Measurements from ENCODE around the gene FGF23. TPM values are rescaled to one million over a fixed set of nuclear protein-coding genes. Genes with fewer than 3 reads are reported as not detected.

The FGF23 gene
- polyA plus RNA-seq, 1 donor from 2014 or later, result not detected

GRCh38 chr12:4383304-4383865, 3.9 kb upstream of the FGF23 start:
- Histone ChIP-seq H2AFZ (ENCODE audit: low read depth, low read length) (no peak overlapping the region), H3K27me3 (ENCODE audit: insufficient read depth, low read depth, low read length) (no peaks in the 10 kb centered on the region), H3K9me3 (ENCODE audit: low read length) (no peaks in the 10 kb centered on the region), H3K4me2 (ENCODE audit: low read length) (no peak overlapping the region), H3K9me2 (ENCODE audit: insufficient read depth, low read length) (no peaks in the 10 kb centered on the region), H3K9ac (ENCODE audit: low read length) (no peak overlapping the region), H3K27ac (ENCODE audit: low read length) (no peak overlapping the region), H4K20me1 (ENCODE audit: insufficient read depth) (no peaks in the 10 kb centered on the region), H3K79me2 (replicated peaks; ENCODE audit: insufficient read depth, low read length) (no peaks in the 10 kb centered on the region), H3F3A (ENCODE audit: insufficient read depth, low read length, poor library complexity, severe bottlenecking) (no peaks in the 10 kb centered on the region), H3K36me3 (ENCODE audit: insufficient read depth, low read length) (no peaks in the 10 kb centered on the region), H3K4me3 (ENCODE audit: low read length) (no peak overlapping the region)
- no peak for TF ChIP-seq REST (IDR thresholded peaks at IDR 0.05; ENCODE audit: borderline replicate concordance)
- TF ChIP-seq TAF1 (IDR thresholded peaks at IDR 0.05; ENCODE audit: low read depth), result no peak
- TF ChIP-seq POLR2AphosphoS5 (IDR thresholded peaks at IDR 0.05), result no peak
- TF ChIP-seq EP300 (conservative IDR thresholded peaks at IDR 0.05; ENCODE audit: poor library complexity, severe bottlenecking), result no peak
- TF ChIP-seq SMC3 (conservative IDR thresholded peaks at IDR 0.05; ENCODE audit: poor library complexity), result no peak
- TF ChIP-seq CTCF (IDR thresholded peaks at IDR 0.05; ENCODE audit: poor library complexity, severe bottlenecking), result no peak
- no peak for TF ChIP-seq RAD21 (conservative IDR thresholded peaks at IDR 0.05)
- no peak for TF ChIP-seq EZH2 (IDR thresholded peaks at IDR 0.05; ENCODE audit: borderline replicate concordance, insufficient read depth, low read length, poor library complexity, severe bottlenecking)
- TF ChIP-seq MXI1 (conservative IDR thresholded peaks at IDR 0.05; ENCODE audit: poor library complexity, severe bottlenecking), result no peak

- no peaks in the 10 kb centered on the region for H3K9me2 ChIP-seq (ENCODE audit: insufficient read depth, low read length)
- TF ChIP-seq EP300 (conservative IDR thresholded peaks at IDR 0.05; ENCODE audit: poor library complexity, severe bottlenecking) (no peak), SMC3 (conservative IDR thresholded peaks at IDR 0.05; ENCODE audit: poor library complexity) (no peak), EZH2 (IDR thresholded peaks at IDR 0.05; ENCODE audit: borderline replicate concordance, insufficient read depth, low read length, poor library complexity, severe bottlenecking) (no peak), POLR2AphosphoS5 (IDR thresholded peaks at IDR 0.05) (no peak), RAD21 (conservative IDR thresholded peaks at IDR 0.05) (no peak), REST (IDR thresholded peaks at IDR 0.05; ENCODE audit: borderline replicate concordance) (no peak), TAF1 (IDR thresholded peaks at IDR 0.05; ENCODE audit: low read depth) (no peak), CTCF (IDR thresholded peaks at IDR 0.05; ENCODE audit: poor library complexity, severe bottlenecking) (no peak), MXI1 (conservative IDR thresholded peaks at IDR 0.05; ENCODE audit: poor library complexity, severe bottlenecking) (no peak)
- no peak overlapping the region for H2AFZ ChIP-seq (ENCODE audit: low read depth, low read length)
- H3K79me2 ChIP-seq (replicated peaks; ENCODE audit: insufficient read depth, low read length), result no peaks in the 10 kb centered on the region
- H3K9me3 ChIP-seq (ENCODE audit: low read length), result no peaks in the 10 kb centered on the region
- H3K4me2 ChIP-seq (ENCODE audit: low read length), result no peak overlapping the region
- H3F3A ChIP-seq (ENCODE audit: insufficient read depth, low read length, poor library complexity, severe bottlenecking), result no peaks in the 10 kb centered on the region
- no peaks in the 10 kb centered on the region for H3K27me3 ChIP-seq (ENCODE audit: insufficient read depth, low read depth, low read length)
- H3K4me3 ChIP-seq (ENCODE audit: low read length), result no peak overlapping the region
- no peak overlapping the region for H3K9ac ChIP-seq (ENCODE audit: low read length)
- H4K20me1 ChIP-seq (ENCODE audit: insufficient read depth), result no peaks in the 10 kb centered on the region
- no peak overlapping the region for H3K27ac ChIP-seq (ENCODE audit: low read length)
- no peaks in the 10 kb centered on the region for H3K36me3 ChIP-seq (ENCODE audit: insufficient read depth, low read length)
Measured at GRCh38 chr12:4380332-4380731, 820 bp upstream of the FGF23 start.

All from neural cell (in vitro differentiated cells).